Astrocyte (in vitro differentiated cells and primary cell): ENCODE results near the gene PWP1. TPM values are rescaled to one million over a fixed set of nuclear protein-coding genes. Genes with fewer than 3 reads are reported as not detected.

Source experiments
- DNase-seq: peaks from one replicate; pipeline ENCODE4 v3.0.0-alpha.2; 2010; ENCODE audit warnings: low read depth
- FAIRE-seq: peaks from 2 replicates; lab custom pipeline; 2011; peaks lifted over from hg19 to GRCh38; lab: Jason Lieb, UNC
- H2AFZ ChIP-seq: 2 replicates; pipeline ENCODE4 v1.6.0; 2012; ENCODE audit warnings: low read depth, low read length, inconsistent platforms
- H3K27ac ChIP-seq: 2 replicates; pipeline ENCODE4 v1.5.1; 2011; ENCODE audit warnings: low read depth, low read length, inconsistent platforms
- H3K27me3 ChIP-seq: 2 replicates; pipeline ENCODE4 v1.6.0; 2011; ENCODE audit warnings: low read length, inconsistent platforms; ENCODE audit not compliant: insufficient read depth
- H3K36me3 ChIP-seq: 2 replicates; pipeline ENCODE4 v1.5.1; 2011; ENCODE audit warnings: low read length, inconsistent platforms; ENCODE audit not compliant: insufficient read depth
- H3K4me1 ChIP-seq: 2 replicates; pipeline ENCODE4 v1.5.1; 2011; ENCODE audit warnings: low read length, inconsistent platforms; ENCODE audit not compliant: insufficient read depth
- H3K4me2 ChIP-seq: 2 replicates; pipeline ENCODE4 v1.6.0; 2012; ENCODE audit warnings: low read length, inconsistent platforms
- H3K4me3 ChIP-seq: 2 replicates; pipeline ENCODE4 v1.5.1; 2011; ENCODE audit warnings: low read depth, mild to moderate bottlenecking, low read length, inconsistent platforms; ENCODE audit not compliant: insufficient read depth
- H3K79me2 ChIP-seq: 2 replicates; pipeline ENCODE4 v1.6.0; 2012; ENCODE audit warnings: mild to moderate bottlenecking, low read length, inconsistent platforms; ENCODE audit not compliant: insufficient read depth
- H3K9ac ChIP-seq: 2 replicates; pipeline ENCODE4 v1.6.0; 2012; ENCODE audit warnings: mild to moderate bottlenecking, low read length, inconsistent platforms
- H3K9me3 ChIP-seq: 2 replicates; pipeline ENCODE4 v1.5.1; 2012; ENCODE audit warnings: low read depth, mild to moderate bottlenecking, low read length, inconsistent platforms; ENCODE audit not compliant: insufficient read depth
- H4K20me1 ChIP-seq: 2 replicates; pipeline ENCODE4 v1.6.0; 2012; ENCODE audit warnings: low read length, inconsistent platforms; ENCODE audit not compliant: insufficient read depth
- H3K27ac Mint-ChIP-seq: one replicate; pipeline ENCODE4 v1.8.0; 2021; ENCODE audit warnings: mild to moderate bottlenecking, mixed read lengths; ENCODE audit not compliant: unreplicated experiment
- H3K27me3 Mint-ChIP-seq: one replicate; pipeline ENCODE4 v1.8.0; 2021; ENCODE audit warnings: low read depth, mixed read lengths; ENCODE audit not compliant: unreplicated experiment
- H3K36me3 Mint-ChIP-seq: one replicate; pipeline ENCODE4 v1.8.0; 2021; ENCODE audit warnings: low read depth, mixed read lengths; ENCODE audit not compliant: unreplicated experiment
- H3K4me1 Mint-ChIP-seq: one replicate; pipeline ENCODE4 v1.8.0; 2021; ENCODE audit warnings: low read depth, mixed read lengths; ENCODE audit not compliant: unreplicated experiment
- H3K4me3 Mint-ChIP-seq: one replicate; pipeline ENCODE4 v1.8.0; 2021; ENCODE audit warnings: mild to moderate bottlenecking, moderate library complexity, mixed read lengths; ENCODE audit not compliant: unreplicated experiment
- H3K9me3 Mint-ChIP-seq: one replicate; pipeline ENCODE4 v1.8.0; 2021; ENCODE audit warnings: mild to moderate bottlenecking, mixed read lengths; ENCODE audit not compliant: unreplicated experiment
- CTCF ChIP-seq: IDR thresholded peaks from 2 replicates; pipeline ENCODE4 v1.5.1; 2011; ENCODE audit warnings: low read depth, mild to moderate bottlenecking, inconsistent platforms, low read length, moderate library complexity; ENCODE audit not compliant: insufficient read depth
- EZH2 ChIP-seq: IDR thresholded peaks from 2 replicates; pipeline ENCODE4 v1.6.1; 2012; ENCODE audit warnings: mild to moderate bottlenecking, low read length, inconsistent platforms; ENCODE audit not compliant: insufficient read depth
- total RNA-seq: library from RNA; stranded (reverse); gene quantifications from 2 replicates; pipeline ENCODE4 v1.2.1, GENCODE V29; 2021

PWP1 gene
- total RNA-seq, 1 donor from 2014 or later = 67.2 TPM

DNA sequence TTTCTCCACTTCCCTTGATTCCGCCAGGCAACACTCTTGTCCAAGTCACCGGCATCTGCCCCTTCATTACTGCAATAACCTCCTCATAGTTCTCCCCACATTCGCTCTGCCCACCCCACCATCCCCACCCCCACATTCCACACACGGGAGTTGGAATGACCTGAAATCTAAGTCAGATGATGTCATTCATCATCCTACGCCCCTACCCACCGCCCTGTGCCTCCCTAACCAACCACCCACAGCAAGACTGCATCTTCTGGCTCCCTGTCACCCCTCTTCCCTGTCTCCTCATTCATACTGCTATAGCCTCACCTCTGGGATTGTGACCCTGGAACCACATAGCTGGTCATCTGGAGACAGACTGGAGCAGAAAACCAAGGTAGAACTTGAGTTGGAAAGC, 7.9 kb upstream of the PWP1 start:
- Histone ChIP-seq H3K79me2 (no peaks in the 10 kb centered on the region), H3K4me3 (no peak overlapping the region), H3K4me2 (no peak overlapping the region), H3K27ac (no peak overlapping the region), H3K36me3 (no peaks in the 10 kb centered on the region), H3K9me3 (no peaks in the 10 kb centered on the region), H2AFZ (no peak overlapping the region), H4K20me1 (no peaks in the 10 kb centered on the region), H3K27me3 (peaks cover 38% of the 10 kb centered on the region), H3K9ac (no peak overlapping the region), H3K4me1 (no peaks in the 10 kb centered on the region)
- H3K36me3 Mint-ChIP-seq = no peaks in the 10 kb centered on the region
- H3K27me3 Mint-ChIP-seq = peaks cover 25% of the 10 kb centered on the region
- DNase-seq (no peak), FAIRE-seq (no peak)
- no peak overlapping the region for H3K4me3 Mint-ChIP-seq
- no peak for TF ChIP-seq CTCF
- no peak for TF ChIP-seq EZH2
- H3K27ac Mint-ChIP-seq = no peak overlapping the region
- H3K9me3 Mint-ChIP-seq = no peaks in the 10 kb centered on the region
- H3K4me1 Mint-ChIP-seq = no peaks in the 10 kb centered on the region

DNA sequence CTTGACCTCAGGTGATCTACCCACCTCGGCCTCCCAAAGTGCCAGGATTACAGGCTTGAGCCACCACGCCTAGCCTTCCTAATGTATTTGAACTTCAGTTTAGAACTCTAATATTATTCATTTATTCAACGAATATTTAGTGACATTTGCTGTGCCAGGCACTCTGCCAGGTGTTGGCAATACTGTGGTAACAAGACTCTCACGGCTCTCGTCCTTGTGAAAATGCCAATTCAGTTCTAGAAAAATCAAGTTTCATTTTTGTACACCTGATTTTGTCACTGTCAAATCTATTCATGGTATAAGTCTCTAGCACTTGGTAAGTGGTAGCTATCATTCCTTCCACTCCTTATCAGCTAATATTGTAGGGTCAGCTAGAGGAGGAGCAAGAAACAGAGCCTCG, 6.3 kb upstream of the PWP1 start:
- Histone ChIP-seq H3K36me3 (no peaks in the 10 kb centered on the region), H4K20me1 (no peaks in the 10 kb centered on the region), H3K4me1 (no peaks in the 10 kb centered on the region), H3K27ac (no peak overlapping the region), H3K4me2 (no peak overlapping the region), H2AFZ (no peak overlapping the region), H3K9ac (no peak overlapping the region), H3K9me3 (no peaks in the 10 kb centered on the region), H3K79me2 (no peaks in the 10 kb centered on the region), H3K4me3 (no peak overlapping the region), H3K27me3 (peaks cover 32% of the 10 kb centered on the region)
- DNase-seq (no peak), FAIRE-seq (no peak)
- H3K27me3 Mint-ChIP-seq = peaks cover 21% of the 10 kb centered on the region
- H3K27ac Mint-ChIP-seq = no peak overlapping the region
- H3K4me1 Mint-ChIP-seq = no peaks in the 10 kb centered on the region
- H3K9me3 Mint-ChIP-seq = no peaks in the 10 kb centered on the region
- H3K36me3 Mint-ChIP-seq = no peaks in the 10 kb centered on the region
- TF ChIP-seq EZH2 (no peak), CTCF (no peak)
- H3K4me3 Mint-ChIP-seq = no peak overlapping the region

- no peaks in the 10 kb centered on the region for H3K36me3 ChIP-seq
- Mint-ChIP-seq H3K9me3 (no peaks in the 10 kb centered on the region), H3K4me1 (peaks cover 2% of the 10 kb centered on the region), H3K27ac (no peak overlapping the region), H3K27me3 (peaks cover 21% of the 10 kb centered on the region), H3K4me3 (no peak overlapping the region), H3K36me3 (no peaks in the 10 kb centered on the region)
- H3K27me3 ChIP-seq = peaks cover 29% of the 10 kb centered on the region
- no peaks in the 10 kb centered on the region for H3K9me3 ChIP-seq
- FAIRE-seq (no peak), DNase-seq (no peak)
- TF ChIP-seq EZH2 (no peak), CTCF (no peak)
- H2AFZ ChIP-seq = no peak overlapping the region
- no peak overlapping the region for H3K9ac ChIP-seq
- H3K27ac ChIP-seq = no peak overlapping the region
- H4K20me1 ChIP-seq = no peaks in the 10 kb centered on the region
- peaks cover 6% of the 10 kb centered on the region for H3K4me1 ChIP-seq
- no peak overlapping the region for H3K4me3 ChIP-seq
- H3K4me2 ChIP-seq = no peak overlapping the region
- peaks cover 9% of the 10 kb centered on the region for H3K79me2 ChIP-seq
These were observed 4.2 kb upstream of the PWP1 start for GRCh38 chr12:107681455-107681835.
